G401 (cell line): Measurements from ENCODE around the gene INO80B. TPM values are rescaled to one million over a fixed set of nuclear protein-coding genes. Genes with fewer than 3 reads are reported as not detected.
"Not testable (repeated sequence)": the region's sequence is repeated elsewhere in the genome, so short reads cannot be mapped to it uniquely, and the experiment has no call there.

Source experiments
- DNase-seq: peaks from one replicate; pipeline ENCODE4 v3.0.0-alpha.2; 2015; ENCODE audit warnings: low spot score
- in situ Hi-C: cut with HindIII; loops from 2 replicates; pipeline ENCODE4 v1.10.0; 2016; ENCODE audit warnings: low sequenced_read_pairs, mixed read lengths
- total RNA-seq: library from RNA; depleted of rRNA; stranded (reverse); fragments of >200 nt; shearing (Covaris generic); gene quantifications from 2 replicates; pipeline ENCODE4 v1.2.3, GENCODE V29; 2014

Gene INO80B
- total RNA-seq, 1 experiment from 2014 or later: 7.8 TPM

DNA sequence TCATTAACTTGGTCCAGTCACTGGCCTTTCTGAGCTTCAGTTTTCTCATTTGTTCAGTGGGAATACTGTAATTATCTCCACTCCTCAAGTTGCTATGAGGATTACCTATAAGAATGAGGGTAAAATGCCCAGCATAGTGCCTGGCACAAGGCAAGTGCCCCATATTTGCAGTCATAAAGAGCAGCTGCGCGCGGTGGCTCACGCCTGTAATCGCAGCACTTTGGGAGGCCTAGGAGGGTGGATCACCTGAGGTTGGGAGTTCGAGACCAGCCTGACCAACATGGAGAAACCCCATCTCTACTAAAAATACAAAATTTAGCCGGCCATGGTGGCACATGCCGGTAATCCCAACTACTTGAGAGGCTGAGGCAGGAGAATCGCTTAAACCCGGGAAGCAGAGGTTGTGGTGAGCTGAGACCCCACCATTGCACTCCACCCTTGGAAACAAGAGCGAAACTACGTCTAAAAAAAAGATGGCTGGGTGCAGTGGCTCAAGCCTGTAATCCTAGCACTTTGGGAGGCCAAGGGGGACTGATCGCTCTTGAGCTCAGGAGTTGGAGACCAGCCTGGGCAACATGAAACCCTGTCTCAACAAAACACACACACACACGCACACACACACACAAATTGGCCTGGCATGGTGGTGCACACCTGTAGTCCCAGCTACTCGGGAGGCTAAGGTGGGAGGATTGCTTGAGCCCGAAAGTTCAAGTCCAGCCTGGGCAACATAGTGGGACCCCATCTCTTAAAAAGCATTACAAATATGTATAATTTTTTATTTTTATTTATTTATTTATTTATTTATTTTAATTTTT, 12.2 kb upstream of the INO80B start:
- DNase-seq, in situ Hi-C loops: not testable (repeated sequence)

DNA sequence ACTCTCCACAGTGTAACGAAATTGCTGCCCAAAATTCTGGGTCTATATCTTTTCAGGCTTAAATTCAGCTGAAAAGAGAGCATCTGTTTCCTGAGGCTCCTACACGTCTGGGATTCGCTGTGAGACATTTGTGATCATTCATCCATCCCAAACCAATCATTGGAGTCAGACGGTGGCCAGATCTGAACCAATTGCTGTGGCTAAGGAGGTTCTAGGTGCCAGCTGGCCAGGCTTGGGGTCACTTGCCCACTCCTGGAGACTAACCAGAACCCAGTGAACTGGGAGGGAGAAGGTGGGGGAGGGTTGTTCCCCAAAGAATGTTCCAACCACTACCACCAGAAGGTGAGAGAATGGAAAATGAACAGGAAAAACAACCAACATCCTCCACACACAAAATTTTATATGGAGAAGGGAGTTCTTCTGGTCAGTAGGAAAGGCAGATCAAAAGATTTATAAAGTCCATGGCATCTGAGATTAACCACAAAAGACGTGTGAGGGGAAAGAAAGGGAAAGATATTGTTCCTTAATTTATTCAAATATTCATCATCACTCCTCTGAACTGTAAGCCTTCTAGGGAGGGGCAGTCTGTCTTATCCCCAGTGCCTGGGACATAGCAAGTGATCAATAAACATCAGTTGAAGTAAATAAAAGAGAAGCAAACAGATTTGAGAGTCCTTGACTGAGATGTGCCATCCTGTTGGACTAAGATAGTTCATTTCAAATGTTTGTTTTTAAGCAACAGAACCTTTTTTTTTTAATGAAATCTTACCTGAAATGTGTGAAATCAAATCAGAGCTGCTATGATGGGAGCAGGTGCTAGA, 10.2 kb upstream of the INO80B start:
- DNase-seq: no peak

DNA sequence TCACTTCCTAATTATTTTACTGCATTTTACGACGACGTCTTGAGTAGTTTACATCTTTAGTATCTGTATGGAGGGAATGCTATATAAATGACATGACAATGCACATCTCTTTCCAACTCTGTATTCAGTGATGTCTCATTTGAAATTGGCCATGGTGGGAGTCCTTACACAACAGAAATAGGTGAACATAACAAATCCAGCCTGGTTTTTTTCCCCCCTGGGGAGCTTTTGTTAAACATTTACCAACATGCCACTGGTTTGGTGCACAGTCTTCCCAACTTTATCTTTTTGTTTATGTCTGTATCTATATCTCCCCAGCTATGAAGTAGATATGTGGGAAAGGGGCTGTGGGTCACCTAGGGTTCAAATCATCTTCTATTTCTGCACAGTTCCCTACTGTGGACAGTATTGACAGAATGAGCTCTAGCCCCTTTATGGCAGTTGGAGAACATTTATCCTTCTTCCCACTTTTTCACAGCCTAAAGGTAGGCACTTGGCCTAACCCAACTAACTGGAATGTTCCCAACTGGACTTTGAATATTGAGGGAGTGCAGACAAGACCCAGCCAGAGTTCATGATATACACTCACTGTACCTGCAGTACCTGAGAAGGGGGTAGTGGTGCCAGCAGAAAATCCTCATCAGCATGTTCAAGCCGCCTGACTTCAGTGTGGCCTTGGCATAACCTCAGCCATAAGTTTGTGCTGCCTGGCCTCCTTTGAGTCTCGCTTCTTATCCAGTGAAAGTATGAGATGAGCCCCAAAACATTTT, 7.5 kb upstream of the INO80B start:
- in situ Hi-C loops: no loop called here
- DNase-seq: no peak

More for the DNA sequence above, 10.2 kb upstream of the INO80B start:
- in situ Hi-C loops: no loop called here

DNA sequence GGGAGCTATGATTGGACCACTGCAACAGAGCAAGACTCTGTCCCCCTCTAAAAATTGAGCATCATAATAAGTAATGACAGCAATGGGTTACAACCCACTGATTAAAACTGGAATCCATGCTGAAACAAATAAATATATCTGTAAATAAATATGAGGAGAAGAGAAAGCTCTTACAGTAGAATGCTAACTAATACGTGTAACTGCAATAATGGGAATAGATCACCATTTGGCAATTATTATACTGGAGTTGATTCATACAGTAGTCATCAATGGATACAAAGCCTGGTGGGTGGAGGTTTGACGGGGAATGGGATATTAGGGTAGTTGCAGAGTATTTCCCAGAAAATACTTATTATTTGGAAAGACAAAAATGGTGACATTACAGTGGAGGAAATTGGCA, 6.1 kb upstream of the INO80B start:
- in situ Hi-C loops: no loop called here
- DNase-seq: no peak

DNA sequence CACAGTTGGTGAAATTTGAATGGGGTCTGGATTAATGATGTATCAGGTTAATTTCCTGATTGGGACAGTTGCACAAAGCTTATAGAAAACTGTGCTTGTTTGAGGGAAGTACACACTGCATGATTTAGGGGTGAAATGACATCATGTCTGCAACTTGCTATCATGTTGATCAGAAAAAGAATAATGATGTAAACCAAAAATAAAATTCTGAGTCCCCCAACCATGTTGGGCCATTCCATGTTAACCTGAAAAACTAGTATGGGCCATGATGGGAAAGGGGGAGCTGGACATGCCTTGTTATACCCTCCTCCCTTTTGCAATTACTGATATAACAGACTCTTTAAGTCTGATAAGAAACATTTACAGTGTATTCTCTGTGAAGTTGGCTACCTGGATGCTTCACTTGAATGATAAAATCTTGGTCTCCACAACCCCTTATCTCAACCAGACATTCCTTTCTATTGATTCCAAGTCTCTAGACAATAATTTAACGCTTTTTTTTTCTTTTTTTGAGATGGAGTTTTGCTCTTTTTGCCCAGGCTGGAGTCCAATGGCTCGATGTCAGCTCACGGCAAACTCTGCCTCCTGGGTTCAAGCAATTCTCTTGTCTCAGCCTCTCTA, 4.2 kb upstream of the INO80B start:
- DNase-seq: no peak
- in situ Hi-C loops: no loop called here

DNA sequence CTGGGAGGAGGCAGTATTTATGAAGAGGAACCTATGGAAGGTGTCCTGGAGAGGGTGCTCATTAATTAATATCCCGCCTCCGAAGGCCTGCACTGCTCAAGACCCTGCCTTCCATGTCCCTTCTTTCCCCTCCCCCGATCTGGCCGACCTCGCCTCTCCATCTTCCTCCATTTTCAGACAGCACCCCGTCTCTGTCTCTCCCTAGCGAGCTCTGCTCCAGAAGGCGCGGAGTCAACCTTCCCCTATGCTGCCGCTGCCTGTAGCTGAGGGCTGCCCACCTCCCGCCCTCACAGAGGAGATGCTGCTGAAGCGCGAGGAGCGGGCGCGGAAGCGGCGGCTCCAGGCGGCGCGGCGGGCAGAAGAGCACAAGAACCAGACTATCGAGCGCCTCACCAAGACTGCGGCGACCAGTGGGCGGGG, 2.3 kb downstream of the INO80B start:
- in situ Hi-C loops: no loop called here
- no peak for DNase-seq

DNA sequence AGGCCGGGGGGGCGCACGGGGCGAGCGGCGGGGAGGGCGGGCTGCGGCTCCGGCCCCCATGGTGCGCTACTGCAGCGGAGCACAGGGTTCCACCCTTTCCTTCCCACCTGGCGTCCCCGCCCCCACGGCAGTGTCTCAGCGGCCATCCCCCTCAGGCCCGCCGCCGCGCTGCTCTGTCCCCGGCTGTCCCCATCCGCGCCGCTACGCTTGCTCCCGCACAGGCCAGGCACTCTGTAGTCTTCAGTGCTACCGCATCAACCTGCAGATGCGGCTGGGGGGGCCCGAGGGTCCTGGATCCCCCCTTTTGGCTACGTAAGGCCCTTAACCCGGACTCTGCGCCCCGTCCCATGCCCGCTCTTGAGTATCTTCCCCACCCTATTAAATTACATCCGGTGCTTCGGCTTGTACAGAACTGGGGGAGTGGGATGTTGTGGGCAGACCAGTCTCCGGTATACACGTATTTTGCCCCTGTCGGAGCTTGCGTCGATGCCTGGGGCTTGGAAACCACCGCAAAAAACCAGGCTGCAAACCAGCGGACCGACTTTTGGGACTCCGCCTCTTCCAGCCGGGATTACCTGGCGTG, 2.8 kb downstream of the INO80B start:
- peak; percentile 63 for DNase-seq
- in situ Hi-C loops: no loop called here

DNA sequence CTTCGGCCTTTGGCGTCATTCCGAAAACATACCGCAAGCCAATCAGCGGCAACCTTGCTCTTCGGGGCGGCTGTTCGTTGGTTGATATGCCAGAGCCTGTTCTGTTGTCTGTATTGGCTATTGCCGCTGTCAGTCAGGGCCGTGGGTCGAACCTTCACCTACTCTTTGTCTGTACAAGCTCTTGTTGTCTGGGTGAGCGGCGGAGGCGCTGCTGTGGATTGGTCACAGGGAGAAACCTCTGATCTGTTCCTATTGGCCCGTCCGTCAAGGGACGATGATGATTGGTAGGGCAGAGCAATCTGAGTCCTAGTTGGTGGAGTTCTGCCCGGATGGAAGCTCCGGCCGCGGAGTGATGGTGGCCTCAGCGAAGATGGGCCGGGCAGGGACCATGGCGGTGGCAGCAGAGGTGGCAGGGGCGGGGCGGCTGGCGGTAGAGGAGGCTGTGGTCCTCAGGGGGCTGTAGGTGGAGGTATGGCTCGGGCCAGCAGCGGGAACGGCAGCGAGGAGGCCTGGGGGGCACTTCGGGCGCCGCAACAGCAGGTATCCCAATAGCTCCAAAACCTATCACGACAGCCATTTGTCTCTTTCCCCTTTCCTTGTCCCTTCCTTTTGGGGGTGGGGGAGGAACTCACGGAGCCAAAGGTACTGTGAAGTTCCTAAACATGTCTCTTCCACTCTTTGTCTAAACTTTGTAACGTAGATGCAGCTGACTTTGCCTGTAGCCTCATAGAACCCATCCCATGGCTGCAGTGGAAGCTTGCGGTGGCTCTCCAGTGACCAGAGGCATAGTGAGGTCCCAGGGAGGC, 3.4 kb downstream of the INO80B start, which contains the start of gene WBP1:
WBP1 (plus strand) TSS at position 307 of the 806 bp plus-strand sequence; CDS start at position 472, 165 bp downstream.
- peak; percentile 100 for DNase-seq
- in situ Hi-C loops: no loop called here

DNA sequence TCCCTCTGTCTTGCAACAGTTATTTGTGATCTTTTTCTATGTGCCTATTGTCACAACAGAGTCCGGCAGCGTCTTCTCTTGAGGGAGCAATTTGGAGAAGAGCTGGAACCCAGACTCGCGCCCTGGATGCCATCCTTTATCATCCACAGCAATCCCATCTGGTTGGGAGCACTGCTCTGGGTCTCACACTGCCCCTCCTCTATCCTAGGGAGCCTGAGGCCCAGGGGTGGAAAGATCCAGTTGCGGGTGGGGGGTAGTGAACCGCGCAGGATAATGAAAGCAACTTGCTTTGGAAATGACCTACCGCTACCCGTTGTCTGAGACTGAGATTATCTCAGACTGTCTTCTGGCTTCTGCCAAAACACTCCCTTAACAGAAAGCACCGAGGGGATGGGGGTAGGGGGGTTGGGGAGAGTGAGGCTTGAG, 4.1 kb downstream of the INO80B start:
- in situ Hi-C loops: no loop called here
- no peak for DNase-seq

DNA sequence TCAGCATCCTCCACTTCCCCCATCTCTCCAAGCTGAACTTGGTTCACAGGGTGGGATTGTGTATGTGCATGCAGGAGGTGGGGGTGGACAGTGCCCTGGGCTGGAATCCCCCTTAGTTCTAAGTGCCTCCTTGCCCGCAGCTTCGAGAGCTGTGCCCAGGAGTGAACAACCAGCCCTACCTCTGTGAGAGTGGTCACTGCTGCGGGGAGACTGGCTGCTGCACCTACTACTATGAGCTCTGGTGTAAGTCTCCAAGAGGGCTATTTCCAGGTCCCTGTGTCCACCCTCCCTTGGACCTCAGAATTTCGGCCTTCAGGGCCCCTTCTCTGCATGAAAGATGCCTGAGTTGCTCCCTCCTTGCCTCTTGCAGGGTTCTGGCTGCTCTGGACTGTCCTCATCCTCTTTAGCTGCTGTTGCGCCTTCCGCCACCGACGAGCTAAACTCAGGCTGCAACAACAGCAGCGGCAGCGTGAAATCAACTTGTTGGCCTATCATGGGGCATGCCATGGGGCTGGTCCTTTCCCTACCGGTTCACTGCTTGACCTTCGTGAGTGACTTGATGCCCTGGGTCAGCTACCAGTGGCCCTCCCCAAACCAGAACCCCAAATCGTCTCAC, 4.7 kb downstream of the INO80B start:
- DNase-seq, in situ Hi-C loops: not testable (repeated sequence)

DNA sequence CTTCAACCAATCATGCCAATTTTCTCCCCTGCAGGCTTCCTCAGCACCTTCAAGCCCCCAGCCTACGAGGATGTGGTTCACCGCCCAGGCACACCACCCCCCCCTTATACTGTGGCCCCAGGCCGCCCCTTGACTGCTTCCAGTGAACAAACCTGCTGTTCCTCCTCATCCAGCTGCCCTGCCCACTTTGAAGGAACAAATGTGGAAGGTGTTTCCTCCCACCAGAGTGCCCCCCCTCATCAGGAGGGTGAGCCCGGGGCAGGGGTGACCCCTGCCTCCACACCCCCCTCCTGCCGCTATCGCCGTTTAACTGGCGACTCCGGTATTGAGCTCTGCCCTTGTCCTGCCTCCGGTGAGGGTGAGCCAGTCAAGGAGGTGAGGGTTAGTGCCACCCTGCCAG, 5.3 kb downstream of the INO80B start:
- in situ Hi-C loops, DNase-seq: not testable (repeated sequence)

DNA sequence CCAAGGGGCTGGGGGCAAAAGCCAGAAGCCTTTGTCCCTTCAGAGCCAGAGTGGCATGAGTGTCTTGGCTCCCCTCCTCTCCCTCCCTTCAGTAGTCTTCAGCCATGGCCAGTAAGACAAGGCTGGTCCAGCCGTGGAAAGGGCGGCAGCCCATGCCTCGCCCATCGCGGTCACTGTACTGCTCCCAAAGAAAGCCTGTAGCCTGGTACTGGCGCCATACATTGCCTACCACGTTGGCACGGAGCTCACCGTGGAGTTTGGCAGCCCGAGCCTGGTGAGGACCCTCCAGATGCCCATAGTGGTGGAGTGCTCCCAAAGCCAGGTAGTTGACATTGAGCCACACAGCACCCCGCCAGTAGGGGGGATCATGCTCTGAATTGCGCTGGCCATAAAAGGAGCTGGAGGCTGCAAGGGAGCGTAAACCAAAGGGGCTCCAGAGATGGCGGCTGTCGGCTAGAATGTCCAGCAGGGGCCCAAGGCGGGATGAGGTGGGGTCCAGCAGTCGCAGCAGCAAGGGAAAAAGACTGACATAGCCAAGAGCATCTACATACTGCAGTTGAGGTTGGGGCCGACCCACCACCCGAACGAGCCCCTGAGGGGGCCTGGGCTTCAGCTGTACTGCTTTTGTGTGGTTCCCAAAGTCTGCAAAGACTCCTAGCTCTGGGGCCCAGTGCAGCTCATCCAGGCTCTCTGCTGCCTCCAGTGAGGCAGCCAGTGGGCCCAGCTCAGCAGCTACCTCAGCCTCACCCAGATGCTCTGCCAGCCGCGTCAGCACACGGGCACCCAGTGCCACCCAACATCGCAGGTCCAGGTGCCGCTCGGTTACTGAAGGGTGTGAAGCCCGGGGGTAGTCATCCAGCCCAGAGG, 6.5 kb downstream of the INO80B start:
- DNase-seq: no peak
- in situ Hi-C loops: no loop called here

DNA sequence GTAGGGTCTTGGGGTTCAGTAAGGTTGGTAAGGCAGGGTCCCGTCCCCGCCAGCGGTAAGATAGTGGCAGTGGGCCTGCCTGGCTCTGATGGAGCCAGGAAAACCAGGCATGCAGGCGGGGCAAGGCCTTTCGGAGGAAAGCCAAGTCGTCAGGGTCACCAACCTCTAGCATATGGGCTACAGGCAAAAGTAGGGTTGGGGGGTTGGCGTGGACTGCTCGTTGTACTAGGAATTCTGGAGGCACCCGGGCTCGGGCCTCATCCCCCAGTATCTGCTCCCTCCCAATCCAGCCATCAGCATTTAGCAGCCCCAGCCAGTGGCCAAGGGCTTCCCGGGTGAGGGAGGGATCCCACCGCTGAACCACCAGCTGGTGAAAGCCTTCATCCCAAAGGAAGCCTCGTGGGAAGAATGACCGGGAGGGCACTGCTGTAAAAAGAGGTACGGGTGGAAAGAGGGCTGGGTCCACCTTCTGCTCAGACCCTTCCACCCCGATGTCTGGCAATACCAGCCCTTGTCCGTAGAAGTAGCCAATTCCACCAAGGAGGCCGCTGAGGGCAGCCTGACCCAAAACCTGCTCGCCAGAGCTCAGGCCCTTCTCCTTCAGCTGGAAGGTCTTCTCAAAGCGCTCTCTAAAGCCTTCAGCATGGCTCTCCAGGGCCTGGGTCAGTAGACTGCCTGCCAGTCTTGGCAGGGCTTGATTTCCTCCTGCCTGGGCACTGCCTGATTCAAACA, 7.3 kb downstream of the INO80B start:
- no peak for DNase-seq
- in situ Hi-C loops: no loop called here

DNA sequence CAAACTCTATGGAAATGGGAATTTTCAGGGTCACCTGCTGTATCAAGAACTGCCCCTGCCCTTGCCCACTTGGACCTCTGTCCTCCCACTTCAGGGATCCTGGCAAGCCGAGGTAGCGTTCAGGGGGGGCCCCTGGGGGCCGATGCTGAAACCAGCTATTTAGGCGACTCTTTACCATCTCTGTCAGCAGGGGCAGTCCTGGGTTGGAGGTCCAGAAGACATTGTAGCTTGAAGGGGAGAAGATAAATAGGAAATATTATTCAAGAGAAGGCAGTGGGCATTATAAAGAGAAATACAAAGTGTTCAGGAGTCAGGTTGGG, 7.9 kb downstream of the INO80B start:
- in situ Hi-C loops: no loop called here

DNA sequence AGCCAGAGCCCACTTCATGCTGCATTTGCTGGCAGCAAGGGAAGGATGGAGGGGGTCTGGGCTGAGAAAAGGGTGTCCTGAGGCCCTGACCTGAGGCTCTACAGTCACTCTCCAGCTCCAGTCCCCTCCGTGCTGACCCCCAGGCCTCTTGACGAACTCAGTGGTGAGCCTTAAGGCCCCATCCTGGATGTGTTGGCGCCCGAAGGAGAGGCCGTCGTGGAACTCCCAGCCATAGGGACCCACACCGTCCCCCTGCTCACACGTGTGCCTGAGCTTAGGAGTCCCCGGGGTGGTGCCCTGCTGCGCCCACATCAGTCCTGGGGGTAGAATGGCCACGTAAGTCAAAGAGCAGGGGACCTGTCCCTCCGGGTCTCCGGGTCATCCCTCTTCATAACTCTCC, 9.5 kb downstream of the INO80B start:
- in situ Hi-C loops: no loop called here

More for the DNA sequence above, 7.9 kb downstream of the INO80B start:
- DNase-seq: no peak

DNA sequence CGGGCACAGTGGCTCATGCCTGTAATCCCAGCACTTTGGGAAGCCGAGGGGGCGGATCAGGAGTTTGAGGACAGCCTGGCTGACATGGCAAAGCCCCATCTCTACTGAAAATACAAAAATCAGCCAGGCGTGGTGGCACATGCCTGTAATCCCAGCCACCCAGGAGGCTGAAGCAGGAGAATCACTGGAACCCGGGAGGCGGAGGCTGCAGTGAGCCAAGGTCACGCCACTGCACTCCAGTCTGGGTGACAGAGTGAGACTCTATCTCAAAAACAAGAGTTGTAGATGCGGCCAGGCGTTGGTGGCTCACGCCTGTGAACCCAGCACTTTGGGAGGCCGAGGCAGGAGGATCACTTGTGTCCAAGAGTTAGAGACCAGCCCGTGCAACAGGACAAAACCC, 15.9 kb downstream of the INO80B start:
- DNase-seq, in situ Hi-C loops: not testable (repeated sequence)

More for the DNA sequence above, 9.5 kb downstream of the INO80B start:
- no peak for DNase-seq
